GM08714 (cell line): ENCODE measurements around the gene MMS22L.

Experiments
- H3K4me3 ChIP-seq: fragments of 200-500 bp; sonication (Bioruptor generic); 2 replicates; pipeline ENCODE4 v1.5.1; 2014; ENCODE audit warnings: mild to moderate bottlenecking, low read length, inconsistent platforms
- ZNF274 ChIP-seq: IDR thresholded peaks from 2 replicates; pipeline ENCODE4 v1.6.1; 2012; ENCODE audit warnings: mild to moderate bottlenecking, low read depth, low read length

Gene MMS22L

GRCh38 chr6:97280766-97281165 is 2.2 kb downstream of the MMS22L start:
- peak overlapping the region; percentile 97; the same call in 1 of the 2 replicates for H3K4me3 ChIP-seq
- TF ChIP-seq ZNF274, result no peak

GRCh38 chr6:97275804-97276203 is 7.2 kb downstream of the MMS22L start:
- TF ChIP-seq ZNF274, result no peak
- H3K4me3 ChIP-seq, result no peak overlapping the region

DNA sequence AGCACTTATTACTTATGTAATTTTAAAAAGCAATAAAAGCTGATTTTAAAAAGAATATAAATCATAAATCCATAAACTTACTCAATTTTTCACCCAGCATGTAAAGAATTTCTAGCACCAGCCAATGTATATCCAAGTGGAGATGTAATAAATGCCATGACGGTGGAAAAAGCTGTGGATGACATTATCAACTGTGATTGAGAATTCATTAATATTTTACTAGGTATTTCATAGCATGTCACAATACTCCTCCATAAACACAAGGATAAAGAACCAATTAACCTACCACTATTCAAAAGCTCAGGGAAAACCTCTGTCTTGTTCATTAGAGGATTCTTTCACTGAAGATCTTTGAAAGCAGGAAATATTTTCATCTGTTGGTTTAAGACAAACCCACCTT is 13.2 kb downstream of the MMS22L start:
- no peak for TF ChIP-seq ZNF274

DNA sequence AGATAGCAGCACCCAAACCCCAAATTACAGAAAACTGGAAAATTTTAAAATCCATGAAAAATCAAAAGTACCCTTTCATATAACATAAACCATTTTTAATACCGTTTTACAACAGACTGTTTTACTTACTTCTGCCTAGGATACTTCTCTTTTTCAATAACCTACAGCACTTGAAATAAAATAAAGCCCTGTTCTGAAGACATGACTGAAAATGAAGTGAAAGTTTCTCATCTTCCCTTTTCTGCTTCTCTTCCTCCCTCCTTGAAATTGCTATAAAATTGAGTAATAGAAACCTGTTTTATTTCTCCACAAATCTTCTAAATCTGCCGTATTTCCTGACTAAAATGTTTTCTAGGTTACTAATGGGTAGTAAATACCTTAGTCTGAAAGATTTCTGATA is 20.3 kb downstream of the MMS22L start:
- TF ChIP-seq ZNF274, result no peak
- no peak overlapping the region for H3K4me3 ChIP-seq

More for the DNA sequence above, 13.2 kb downstream of the MMS22L start:
- H3K4me3 ChIP-seq, result no peak overlapping the region

- no peak for TF ChIP-seq ZNF274
These were observed 36.2 kb downstream of the MMS22L start for GRCh38 chr6:97246842-97247241.

DNA sequence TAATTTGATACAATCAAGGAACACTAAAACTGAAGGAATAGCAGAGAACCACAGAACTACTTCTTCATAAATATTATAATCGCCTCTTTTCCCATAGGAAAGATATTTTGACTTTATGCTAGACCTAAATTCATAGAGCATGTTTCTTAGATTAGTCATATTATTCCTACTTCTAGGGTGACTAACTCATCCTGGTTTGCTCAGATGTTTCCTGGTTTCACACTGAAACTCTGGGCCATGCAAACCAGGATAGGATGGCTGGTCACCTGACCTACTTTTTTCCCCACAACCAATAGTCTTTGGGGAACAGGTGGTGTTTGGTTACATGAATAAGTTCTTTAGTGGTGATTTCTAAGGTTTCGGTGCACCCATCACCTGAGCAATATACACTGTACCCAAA is 42.8 kb downstream of the MMS22L start:
- no peak for TF ChIP-seq ZNF274
- H3K4me3 ChIP-seq, result no peak overlapping the region

More at GRCh38 chr6:97246842-97247241, 36.2 kb downstream of the MMS22L start:
- H3K4me3 ChIP-seq, result no peak overlapping the region

- TF ChIP-seq ZNF274, result no peak
- no peak overlapping the region for H3K4me3 ChIP-seq
These were observed 51.1 kb downstream of the MMS22L start for GRCh38 chr6:97231911-97232310.

DNA sequence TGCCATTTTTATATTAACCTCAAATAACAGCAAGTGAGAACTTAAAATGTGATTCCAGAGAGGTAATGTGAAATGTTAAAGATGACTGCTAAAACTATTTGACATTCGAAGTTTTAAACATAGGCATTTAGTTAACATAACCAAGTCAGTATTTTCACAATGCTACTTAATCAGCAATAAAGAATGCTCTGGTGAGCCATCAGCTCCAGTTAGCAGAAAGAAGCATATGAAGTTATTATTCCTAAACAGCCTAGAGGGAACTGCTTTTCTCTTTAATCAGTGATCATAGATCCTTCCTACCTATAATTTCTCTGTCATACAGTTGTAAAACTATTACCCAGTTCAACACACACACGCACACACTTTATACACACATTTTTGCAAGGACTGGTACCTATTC is 60.1 kb downstream of the MMS22L start:
- no peak overlapping the region for H3K4me3 ChIP-seq
- TF ChIP-seq ZNF274, result no peak

- H3K4me3 ChIP-seq, result no peak overlapping the region
- no peak for TF ChIP-seq ZNF274
These were observed 64.1 kb downstream of the MMS22L start for GRCh38 chr6:97218912-97219311.

GRCh38 chr6:97215157-97215769 is 67.8 kb downstream of the MMS22L start:
- no peak for TF ChIP-seq ZNF274

DNA sequence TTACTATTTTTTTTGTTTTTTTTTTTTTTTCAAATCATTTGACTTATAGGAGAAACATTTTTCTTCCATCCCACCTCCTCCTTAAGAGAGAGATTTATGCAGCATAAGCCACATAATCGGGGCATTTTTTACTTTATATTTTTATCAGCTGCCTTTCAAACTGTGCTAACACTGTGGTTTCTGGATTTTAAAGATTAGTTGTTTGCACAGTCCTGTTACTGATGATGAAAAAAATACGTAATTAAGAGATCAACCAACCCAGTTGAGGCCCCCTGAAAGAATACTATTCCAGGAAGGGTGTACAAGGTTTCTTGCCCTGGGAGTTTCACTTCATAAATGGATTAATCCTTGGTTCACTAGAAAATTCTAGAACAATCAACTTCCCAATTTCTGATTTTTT is 68.3 kb downstream of the MMS22L start:
- H3K4me3 ChIP-seq, result no peak overlapping the region
- TF ChIP-seq ZNF274, result no peak

More at GRCh38 chr6:97215157-97215769, 67.8 kb downstream of the MMS22L start:
- H3K4me3 ChIP-seq, result no peak overlapping the region

DNA sequence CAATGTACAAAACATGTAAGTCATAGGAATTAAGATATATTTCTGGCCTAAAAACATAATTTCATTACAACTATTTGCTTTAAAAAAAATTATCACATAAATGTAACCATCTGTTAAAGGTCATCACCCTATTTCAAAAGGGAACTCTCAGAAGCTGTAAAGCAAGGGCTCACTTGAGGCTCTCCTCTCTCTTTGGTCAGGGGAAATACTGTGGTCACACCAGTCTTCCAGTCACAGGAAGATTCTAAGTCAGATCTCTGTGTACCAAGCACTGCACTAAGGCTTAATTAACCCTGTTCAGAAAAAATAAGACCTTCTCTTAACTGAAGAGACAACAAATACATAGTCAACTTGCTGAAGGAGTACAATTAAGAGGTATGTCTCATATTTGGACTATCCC is 75.6 kb downstream of the MMS22L start:
- no peak overlapping the region for H3K4me3 ChIP-seq
- no peak for TF ChIP-seq ZNF274

GRCh38 chr6:97205966-97206365 is 77.0 kb downstream of the MMS22L start:
- TF ChIP-seq ZNF274, result no peak
- no peak overlapping the region for H3K4me3 ChIP-seq

GRCh38 chr6:97203343-97203742 is 79.7 kb downstream of the MMS22L start:
- no peak overlapping the region for H3K4me3 ChIP-seq
- no peak for TF ChIP-seq ZNF274

GRCh38 chr6:97198046-97198565 is 84.9 kb downstream of the MMS22L start:
- H3K4me3 ChIP-seq, result no peak overlapping the region
- TF ChIP-seq ZNF274, result no peak

DNA sequence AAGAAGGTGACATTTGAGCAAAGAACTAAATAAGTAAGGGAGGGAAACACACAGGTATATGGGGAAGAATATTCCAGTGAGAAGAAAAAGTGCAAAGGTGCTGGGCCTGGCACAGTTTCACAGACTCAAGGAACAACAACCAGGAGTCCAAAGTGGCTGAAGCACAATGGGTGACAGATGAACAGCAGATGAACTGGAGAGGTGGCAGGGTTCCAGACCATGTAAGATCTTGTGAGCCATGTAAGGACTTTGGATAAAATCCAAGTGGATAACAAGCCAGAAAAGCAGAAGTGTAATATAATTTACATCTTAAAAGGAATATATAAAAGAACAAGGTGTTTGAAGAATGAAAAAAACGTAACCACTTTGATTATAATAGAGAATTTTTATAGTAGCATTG is 87.9 kb downstream of the MMS22L start:
- no peak overlapping the region for H3K4me3 ChIP-seq
- no peak for TF ChIP-seq ZNF274
